Neuronal stem cell (in vitro differentiated cells): ENCODE results near the gene ZNF878.
A peak's percentile ranks its signal among the peaks of the same experiment; 100 is the strongest.

Experiments
- DNase-seq: peaks from one replicate; pipeline ENCODE4 v3.0.0-alpha.2; 2013; ENCODE audit warnings: low spot score
- H2AFZ ChIP-seq: one replicate; pipeline ENCODE4 v1.6.1; 2013; ENCODE audit warnings: mild to moderate bottlenecking, low read length, inconsistent platforms
- H2AK5ac ChIP-seq: 2 replicates; pipeline ENCODE4 v1.6.1; 2013; ENCODE audit warnings: low read depth, mild to moderate bottlenecking, inconsistent platforms, low read length, moderate library complexity, mixed read lengths
- H2BK120ac ChIP-seq: 2 replicates; pipeline ENCODE4 v1.6.1; 2013; ENCODE audit warnings: low read depth, mild to moderate bottlenecking, inconsistent platforms, low read length, moderate library complexity, mixed read lengths
- H2BK12ac ChIP-seq: one replicate; pipeline ENCODE4 v1.6.1; 2013; ENCODE audit warnings: low read length, inconsistent platforms
- H2BK15ac ChIP-seq: 2 replicates; pipeline ENCODE4 v1.6.1; 2013; ENCODE audit warnings: mild to moderate bottlenecking, low read length, inconsistent platforms, mixed read lengths
- H2BK5ac ChIP-seq: one replicate; pipeline ENCODE4 v1.6.1; 2013; ENCODE audit warnings: inconsistent platforms, mild to moderate bottlenecking, low read length, moderate library complexity
- H3K14ac ChIP-seq: one replicate; pipeline ENCODE4 v1.6.1; 2013; ENCODE audit warnings: low read length, inconsistent platforms
- H3K18ac ChIP-seq: 2 replicates; pipeline ENCODE4 v1.6.1; 2013; ENCODE audit warnings: low read length, inconsistent platforms
- H3K23ac ChIP-seq: 2 replicates; pipeline ENCODE4 v1.6.1; 2013; ENCODE audit warnings: low read depth, mild to moderate bottlenecking, mixed read lengths, low read length, inconsistent platforms; ENCODE audit not compliant: poor library complexity
- H3K27ac ChIP-seq: replicated peaks from 3 replicates; pipeline ENCODE4 v1.5.1; 2013; ENCODE audit warnings: low read length, inconsistent platforms
- H3K27me3 ChIP-seq, 3 experiments: 2 replicates each; pipeline ENCODE4 v1.6.1; 2013; ENCODE audit warnings: low read length in 3 of 3, mild to moderate bottlenecking in 2 of 3, inconsistent platforms in 1 of 3, low read depth in 1 of 3, mixed read lengths in 1 of 3, moderate library complexity in 1 of 3; ENCODE audit not compliant: control insufficient read depth in 3 of 3, insufficient read depth in 3 of 3
- H3K36me3 ChIP-seq, 2 donors: replicated peaks in 1 of 2; 2 replicates each; pipeline ENCODE4 v1.6.1; 2013; ENCODE audit warnings: low read length in 2 of 2; ENCODE audit not compliant: control insufficient read depth in 2 of 2, insufficient read depth in 2 of 2
- H3K4ac ChIP-seq: 2 replicates; pipeline ENCODE4 v1.6.1; 2013; ENCODE audit warnings: inconsistent platforms, mild to moderate bottlenecking, low read length, moderate library complexity
- H3K4me1 ChIP-seq, 2 donors: 1 replicate in 1 of 2; 2 replicates in 1 of 2; pipeline ENCODE4 v1.6.1; 2013; ENCODE audit warnings: low read length in 2 of 2, low read depth in 1 of 2; ENCODE audit not compliant: control insufficient read depth in 2 of 2, insufficient read depth in 1 of 2
- H3K4me2 ChIP-seq: one replicate; pipeline ENCODE4 v1.6.1; 2013; ENCODE audit warnings: mild to moderate bottlenecking, low read length, inconsistent platforms; ENCODE audit not compliant: insufficient read depth, poor library complexity, severe bottlenecking
- H3K4me3 ChIP-seq, 2 donors: 2 replicates each; pipeline ENCODE4 v1.5.1; 2013; ENCODE audit warnings: low read length in 2 of 2, mild to moderate bottlenecking in 2 of 2, inconsistent platforms in 1 of 2, moderate library complexity in 1 of 2
- H3K79me1 ChIP-seq: one replicate; pipeline ENCODE4 v1.6.1; 2013; ENCODE audit warnings: low read depth, mild to moderate bottlenecking, inconsistent platforms, low read length, moderate library complexity
- H3K9ac ChIP-seq: one replicate; pipeline ENCODE4 v1.6.1; 2013; ENCODE audit warnings: mild to moderate bottlenecking, low read depth, low read length, inconsistent platforms; ENCODE audit not compliant: poor library complexity
- H3K9me3 ChIP-seq, 2 donors: replicated peaks in 1 of 2; 2 replicates each; pipeline versions ENCODE3 to v1.6.1; 2013; ENCODE audit warnings: low read length in 2 of 2, mild to moderate bottlenecking in 2 of 2, inconsistent platforms in 1 of 2, low read depth in 1 of 2, mixed read lengths in 1 of 2, moderate library complexity in 1 of 2; ENCODE audit not compliant: control insufficient read depth in 2 of 2, insufficient read depth in 1 of 2
- H4K8ac ChIP-seq: one replicate; pipeline ENCODE4 v1.6.1; 2013; ENCODE audit warnings: low read depth, mild to moderate bottlenecking, inconsistent platforms, low read length, moderate library complexity
- H4K91ac ChIP-seq: one replicate; pipeline ENCODE4 v1.6.1; 2013; ENCODE audit warnings: low read length, low read depth, mild to moderate bottlenecking, inconsistent platforms; ENCODE audit not compliant: poor library complexity
- WGBS, 2 donors: extraction: QIAGEN DNeasy Blood & Tissue Kit; methylation state at CpG; one replicate each; pipeline ENCODE4 v1.1.7; 2013; ENCODE audit warnings: missing lambda C conversion rate in 2 of 2, mixed read lengths in 1 of 2; ENCODE audit not compliant: insufficient read length in 2 of 2, insufficient replicate concordance in 1 of 2; ENCODE audit errors: extremely low coverage in 2 of 2; 5-methylcytosine and 5-hydroxymethylcytosine counted together

ZNF878 gene

DNA sequence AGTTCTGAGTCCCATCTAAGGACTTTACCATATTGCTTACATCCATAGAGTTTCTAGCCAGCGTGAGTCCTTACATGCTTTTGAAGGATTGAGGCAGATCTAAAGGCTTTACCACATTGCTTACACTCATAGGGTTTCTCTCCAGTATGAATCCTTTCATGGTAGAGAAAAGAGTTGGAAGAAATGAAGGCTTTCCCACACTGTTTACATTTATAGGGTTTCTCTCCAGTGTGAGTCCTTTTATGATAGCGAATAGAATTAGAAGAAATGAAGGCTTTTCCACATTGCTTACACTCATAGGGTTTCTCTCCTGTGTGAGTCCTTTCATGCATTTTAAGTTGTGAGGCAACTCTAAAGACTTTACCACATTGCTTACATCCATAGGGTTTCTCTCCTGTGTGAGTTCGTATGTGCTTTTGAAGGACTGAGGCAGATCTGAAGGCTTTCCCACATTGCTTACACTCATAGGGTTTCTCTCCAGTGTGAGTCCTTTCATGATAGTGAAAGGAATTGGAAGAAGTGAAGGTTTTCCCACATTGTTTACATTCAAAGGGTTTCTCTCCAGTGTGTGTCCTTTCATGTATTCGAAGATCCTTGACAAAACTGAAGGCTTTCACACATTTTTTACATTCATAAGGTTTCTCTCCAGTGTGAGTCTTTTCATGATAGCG, 8.9 kb downstream of the ZNF878 start:
- Histone ChIP-seq H3K14ac (no peak overlapping the region), H4K8ac (no peak overlapping the region), H2BK15ac (no peak overlapping the region), H3K4me2 (no peak overlapping the region), H2AFZ (no peak overlapping the region), H3K27me3 (no peaks in the 10 kb centered on the region), H2BK120ac (no peak overlapping the region), H3K9me3 (peaks cover 26 to 76% of the 10 kb centered on the region in 2 donors), H2BK12ac (no peak overlapping the region), H3K79me1 (no peaks in the 10 kb centered on the region), H4K91ac (no peak overlapping the region), H3K18ac (no peak overlapping the region), H3K36me3 (peaks cover 16 to 50% of the 10 kb centered on the region in 2 donors), H3K9ac (no peak overlapping the region), H3K4ac (no peak overlapping the region), H2BK5ac (no peak overlapping the region), H3K4me1 (no peaks in the 10 kb centered on the region), H3K27ac (no peak overlapping the region), H3K23ac (no peak overlapping the region), H3K4me3 (no peak overlapping the region), H2AK5ac (no peak overlapping the region)
- WGBS, 2 donors, result no CpG with 5 or more reads among the region's 5 CpGs
- DNase-seq, result no peak

DNA sequence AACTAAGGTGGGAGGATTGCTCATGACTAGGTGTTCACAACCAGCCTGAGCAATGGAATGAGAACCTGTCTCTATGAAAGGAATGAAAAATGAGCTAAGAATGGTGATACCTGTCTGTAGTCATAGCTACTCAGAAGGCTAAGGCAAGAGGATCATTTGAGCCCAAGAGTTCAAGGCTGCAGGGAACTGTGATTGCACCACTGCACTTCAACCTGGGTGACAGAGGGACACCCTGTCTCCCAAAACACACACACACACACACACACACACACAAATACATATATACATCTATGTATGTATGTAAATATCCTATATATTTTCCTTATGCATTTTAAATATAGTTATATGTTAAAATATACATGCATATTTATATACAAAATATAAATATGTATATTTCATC, 9.9 kb downstream of the ZNF878 start:
- no peak overlapping the region for H3K23ac ChIP-seq
- H3K27ac ChIP-seq, result no peak overlapping the region
- peaks cover 26 to 79% of the 10 kb centered on the region in 2 donors for H3K9me3 ChIP-seq
- no peaks in the 10 kb centered on the region for H3K79me1 ChIP-seq
- H3K14ac ChIP-seq, result no peak overlapping the region
- no peak overlapping the region for H2BK5ac ChIP-seq
- no peak overlapping the region for H2AK5ac ChIP-seq
- no peaks in the 10 kb centered on the region for H3K4me1 ChIP-seq
- no peak overlapping the region for H4K8ac ChIP-seq
- H2AFZ ChIP-seq, result no peak overlapping the region
- no peak overlapping the region for H2BK15ac ChIP-seq
- H3K27me3 ChIP-seq, result no peaks in the 10 kb centered on the region
- no peak overlapping the region for H3K4me2 ChIP-seq
- H3K18ac ChIP-seq, result no peak overlapping the region
- no peak overlapping the region for H3K4me3 ChIP-seq
- H3K4ac ChIP-seq, result no peak overlapping the region
- peaks cover 16 to 53% of the 10 kb centered on the region in 2 donors for H3K36me3 ChIP-seq
- H2BK12ac ChIP-seq, result no peak overlapping the region
- no peak overlapping the region for H4K91ac ChIP-seq
- H2BK120ac ChIP-seq, result no peak overlapping the region
- DNase-seq, result no peak
- H3K9ac ChIP-seq, result no peak overlapping the region

DNA sequence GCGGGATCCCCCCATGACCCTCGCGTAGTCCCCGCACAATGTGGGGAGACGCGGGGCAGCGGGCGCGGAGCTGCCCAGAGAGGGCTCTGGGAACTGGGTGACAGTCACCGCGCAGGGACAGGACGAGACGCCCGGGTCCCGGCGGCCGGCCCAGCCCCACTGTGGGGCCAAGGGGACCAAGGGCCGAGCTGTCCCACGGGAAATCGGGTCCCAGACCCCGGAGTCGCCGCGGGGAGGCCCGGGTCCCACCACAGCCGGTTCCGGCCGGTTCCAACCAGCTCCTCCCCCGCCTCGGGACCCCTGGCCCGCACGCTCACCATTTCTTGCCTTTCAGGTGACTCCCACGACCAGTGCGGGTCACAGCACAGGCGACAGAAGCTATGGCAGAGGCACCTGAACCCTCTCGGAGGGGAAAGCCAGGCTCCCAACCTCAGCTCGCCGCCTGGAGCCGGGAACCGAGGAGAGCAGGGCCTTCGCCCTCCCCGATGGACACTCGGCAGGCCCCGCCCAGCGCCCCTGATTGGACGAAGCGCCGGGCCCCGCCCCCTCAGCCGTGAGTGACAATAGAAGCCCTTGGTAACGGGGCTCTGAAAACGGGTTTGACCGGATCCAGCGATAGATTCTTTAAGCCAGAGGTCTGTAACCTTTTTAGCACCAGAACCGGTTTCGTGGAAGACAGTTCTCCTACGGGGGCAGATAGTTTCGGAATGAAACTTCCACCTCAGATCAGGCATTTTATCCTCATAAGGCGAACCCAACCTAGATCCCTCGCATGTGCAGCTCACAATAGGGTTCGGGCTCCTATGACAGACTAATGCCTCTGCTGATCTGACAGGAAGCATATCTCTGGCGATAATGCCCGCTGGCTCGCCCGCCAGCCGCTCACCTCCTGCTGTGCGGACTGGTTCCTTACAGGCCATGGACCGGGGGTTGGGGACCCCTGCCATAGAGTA, 17.3 kb downstream of the ZNF878 start, which contains the start of gene ZNF433:
ZNF433 (minus strand) TSS at position 460 of the 953 bp plus-strand sequence; CDS start at position 320, 140 bp downstream.
- H2BK12ac ChIP-seq, result no peak within 1 kb of the TSS
- DNase-seq, result peak; percentile 86
- peak within 1 kb of the TSS; percentile 52 for H3K27ac ChIP-seq
- H3K4me2 ChIP-seq, result peak within 1 kb of the TSS; percentile 93
- H4K91ac ChIP-seq, result no peak within 1 kb of the TSS
- H3K14ac ChIP-seq, result peak within 1 kb of the TSS; percentile 64
- H2BK15ac ChIP-seq, result peak within 1 kb of the TSS; percentile 59
- H2AFZ ChIP-seq, result peak within 1 kb of the TSS; percentile 88
- H3K18ac ChIP-seq, result peak within 1 kb of the TSS; percentile 97
- no peak within 1 kb of the TSS for H2AK5ac ChIP-seq
- peak within 1 kb of the TSS; percentile 78 for H2BK5ac ChIP-seq
- H3K4me3 ChIP-seq, result peak within 1 kb of the TSS; percentile 70 to 90
- H3K9me3 ChIP-seq, result peaks cover 0 to 47% of the 10 kb centered on the region in 2 donors
- no peaks in the 10 kb centered on the region for H3K27me3 ChIP-seq
- peak within 1 kb of the TSS; percentile 91 for H3K9ac ChIP-seq
- peak within 1 kb of the TSS; percentile 94 for H3K23ac ChIP-seq
- no peak within 1 kb of the TSS for H2BK120ac ChIP-seq
- H3K4me1 ChIP-seq, result peaks cover 3 to 5% of the 10 kb centered on the region in 2 donors
- no peak within 1 kb of the TSS for H4K8ac ChIP-seq
- H3K79me1 ChIP-seq, result no peaks in the 10 kb centered on the region
- no peak within 1 kb of the TSS for H3K4ac ChIP-seq
- H3K36me3 ChIP-seq, result peaks cover 0 to 34% of the 10 kb centered on the region in 2 donors
- no CpG with 5 or more reads among the region's 68 CpGs for WGBS, 2 donors

DNA sequence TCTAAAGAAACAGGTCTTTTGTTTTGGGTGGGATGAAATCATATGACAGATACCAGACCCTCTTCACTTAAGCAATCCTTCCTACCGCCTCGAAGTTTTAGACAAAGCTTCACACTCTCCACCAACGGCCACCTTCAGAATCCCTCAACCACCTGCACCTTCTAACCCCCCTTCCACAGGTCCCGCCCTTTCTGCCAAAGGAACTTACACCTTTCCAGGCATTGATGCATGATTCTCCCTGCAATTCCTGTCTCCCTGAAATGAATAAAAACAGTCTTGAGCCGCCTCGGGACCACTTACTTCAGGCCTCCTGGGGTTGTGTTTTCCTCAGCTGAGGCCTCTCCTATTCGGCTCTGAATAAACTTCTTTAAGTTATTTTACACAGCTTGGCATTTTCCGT, 18.1 kb downstream of the ZNF878 start:
- Histone ChIP-seq H3K9me3 (peaks cover 0 to 54% of the 10 kb centered on the region in 2 donors), H3K4me3 (peak overlapping the region in 1 of 2 donors; percentile 70), H3K27me3 (no peaks in the 10 kb centered on the region), H2BK5ac (no peak overlapping the region), H3K9ac (no peak overlapping the region), H3K4me2 (no peak overlapping the region), H4K8ac (no peak overlapping the region), H3K79me1 (no peaks in the 10 kb centered on the region), H2BK12ac (no peak overlapping the region), H3K36me3 (peaks cover 0 to 43% of the 10 kb centered on the region in 2 donors), H2BK120ac (no peak overlapping the region), H3K4me1 (peaks cover 3 to 5% of the 10 kb centered on the region in 2 donors), H4K91ac (no peak overlapping the region), H2AFZ (no peak overlapping the region), H3K27ac (no peak overlapping the region), H3K4ac (no peak overlapping the region), H3K18ac (no peak overlapping the region), H3K14ac (no peak overlapping the region), H2AK5ac (no peak overlapping the region), H2BK15ac (no peak overlapping the region), H3K23ac (no peak overlapping the region)
- no CpG with 5 or more reads among the region's 8 CpGs for WGBS, 2 donors
- no peak for DNase-seq
